Measurements from ENCODE around the gene ZBTB21.

- TF ChIP-seq POLR2AphosphoS5 (IDR thresholded peaks at IDR 0.05; ENCODE audit: low read depth, low read length) (no peak), POLR2A (IDR thresholded peaks at IDR 0.05; ENCODE audit: low read depth, low read length) (no peak)
Observed at GRCh38 chr21:42004406-42005199, 5.6 kb downstream of the ZBTB21 start.

All from GM12892 (cell line).